K562 (cell line): ENCODE results near the gene SLC19A1. TPM values are rescaled to one million over a fixed set of nuclear protein-coding genes. Genes with fewer than 3 reads are reported as not detected.

Source experiments
- ATAC-seq: fragments of 200-7000 bp; cut with Tn5 transposase; 3 replicates; pipeline ENCODE4 v1.9.1; 2020; ENCODE audit warnings: moderate library complexity
- BruUV-seq: library from RNA; stranded (reverse); fragments of 400-500 nt; replicated peaks from 2 replicates; lab custom pipeline; 2021; lab: Mats Ljungman, UMichigan
- CTCF ChIA-PET: fragments of 300-600 bp; formaldehyde crosslinking; extraction: SDS; loops from one replicate; lab custom pipeline; 2021; ENCODE audit warnings: low intra/inter-chr PET ratio; lab: Yijun Ruan, JAX
- POLR2A ChIA-PET: fragments of 300-600, 350-650 bp; sonication (Branson Sonifier 250); formaldehyde crosslinking; extraction: SDS; loops from one replicate; lab custom pipeline; 2021; ENCODE audit warnings: antibody characterized with exemption, inconsistent platforms; lab: Yijun Ruan, JAX
- DNase-seq, 4 experiments: peaks; one replicate each; pipeline versions ENCODE4 v3.0.0 to v3.0.0-alpha.2; 2011 to 2018; ENCODE audit warnings: low spot score in 3 of 4, mixed read lengths in 3 of 4; ENCODE audit errors: extremely low read depth in 1 of 4
- FAIRE-seq: peaks from 2 replicates; lab custom pipeline; 2011; peaks lifted over from hg19 to GRCh38; lab: Jason Lieb, UNC
- H2AFZ ChIP-seq: 2 replicates; pipeline ENCODE4 v1.6.0; 2011; ENCODE audit warnings: low read depth, low read length, control low read depth, inconsistent platforms
- H3K27ac ChIP-seq: fragments of 200-600 bp; 3 replicates; pipeline ENCODE4 v1.8.0; 2011; ENCODE audit warnings: low read depth, mild to moderate bottlenecking, control low read depth, inconsistent platforms, low read length, moderate library complexity, mixed read lengths; ENCODE audit errors: extremely low read depth
- H3K27me3 ChIP-seq, 2 experiments: fragments of 300-600 bp in 1 of 2; 2 replicates in 1 of 2; 3 replicates in 1 of 2; pipeline versions ENCODE4 v1.6.0 to v1.8.0; 2011; ENCODE audit warnings: inconsistent platforms in 2 of 2, low read length in 2 of 2, mild to moderate bottlenecking in 1 of 2, mixed read lengths in 1 of 2, moderate library complexity in 1 of 2; ENCODE audit not compliant: control insufficient read depth in 2 of 2, insufficient read depth in 2 of 2
- H3K36me3 ChIP-seq: fragments of 300-600 bp; 3 replicates; pipeline ENCODE4 v1.8.0; 2011; ENCODE audit warnings: mild to moderate bottlenecking, low read length, inconsistent platforms; ENCODE audit not compliant: control insufficient read depth, insufficient read depth
- H3K4me1 ChIP-seq, 2 experiments: fragments of 200-600 bp in 1 of 2; replicated peaks in 1 of 2; 2 replicates in 1 of 2; 3 replicates in 1 of 2; pipeline versions ENCODE4 v1.5.1 to v1.8.0; 2011; ENCODE audit warnings: inconsistent platforms in 2 of 2, low read length in 2 of 2, mild to moderate bottlenecking in 1 of 2, mixed read lengths in 1 of 2, moderate library complexity in 1 of 2; ENCODE audit not compliant: control insufficient read depth in 2 of 2, insufficient read depth in 2 of 2
- H3K4me2 ChIP-seq: 2 replicates; pipeline ENCODE4 v1.6.1; 2011; ENCODE audit warnings: low read length, control low read depth, inconsistent platforms, mixed read lengths; ENCODE audit not compliant: insufficient read depth
- H3K4me3 ChIP-seq: fragments of 200-600 bp; sonication (generic), shearing (Covaris generic); 2 replicates; pipeline ENCODE4 v1.5.1; 2016; ENCODE audit warnings: control low read depth, inconsistent platforms
- H3K79me2 ChIP-seq: fragments of 200-600 bp; 3 replicates; pipeline ENCODE4 v1.8.0; 2011; ENCODE audit warnings: low read length, inconsistent platforms; ENCODE audit not compliant: control insufficient read depth, insufficient read depth
- H3K9ac ChIP-seq, 2 experiments: 2 replicates each; pipeline versions ENCODE4 v1.6.0 to v1.6.1; 2011; ENCODE audit warnings: low read depth in 2 of 2, low read length in 2 of 2, control low read depth in 1 of 2, inconsistent platforms in 1 of 2, mild to moderate bottlenecking in 1 of 2, mixed read lengths in 1 of 2; ENCODE audit not compliant: insufficient read depth in 1 of 2
- H3K9me1 ChIP-seq: one replicate; pipeline ENCODE4 v1.6.0; 2011; ENCODE audit warnings: inconsistent platforms, mild to moderate bottlenecking, low read length, moderate library complexity; ENCODE audit not compliant: control insufficient read depth, insufficient read depth
- H3K9me3 ChIP-seq: replicated peaks from 2 replicates; pipeline ENCODE4 v1.5.1; 2011; ENCODE audit warnings: low read depth, low read length, inconsistent platforms; ENCODE audit not compliant: control insufficient read depth, insufficient read depth
- H4K20me1 ChIP-seq: replicated peaks from 2 replicates; pipeline ENCODE4 v1.6.1; 2011; ENCODE audit warnings: low read length, inconsistent platforms, mixed read lengths; ENCODE audit not compliant: control insufficient read depth, insufficient read depth
- RUNX1 ChIP-seq: sonication (generic); IDR thresholded peaks from 2 replicates; pipeline ENCODE4 v1.6.1; 2016; ENCODE audit warnings: antibody characterized with exemption, low read depth
- SMAD2 ChIP-seq: fragments of 150-350 bp; IDR thresholded peaks from 2 replicates; pipeline ENCODE4 v1.6.1; 2014; ENCODE audit warnings: low read depth, mild to moderate bottlenecking, low read length
- SNIP1 ChIP-seq: fragments of 450-650 bp; IDR thresholded peaks from 2 replicates; pipeline ENCODE4 v1.7.1; 2017; ENCODE audit warnings: low read depth, mild to moderate bottlenecking
- ZNF121 ChIP-seq: sonication (generic); formaldehyde crosslinking; conservative IDR thresholded peaks from 2 replicates; pipeline ENCODE4 v1.8.0; 2022; ENCODE audit warnings: missing genetic modification reagents
- WGBS: fragments of 100-300 bp; shearing (Covaris generic); methylation state at CpG from one replicate; pipeline ENCODE4 v1.1.6; 2016; ENCODE audit warnings: low coverage, mixed read lengths; ENCODE audit not compliant: insufficient coverage; ENCODE audit errors: missing lambda C conversion rate; 5-methylcytosine and 5-hydroxymethylcytosine counted together
- in situ Hi-C: fragments of 300-500 bp; cut with MboI; formaldehyde crosslinking; loops from 4 replicates; pipeline ENCODE4 v1.15.0; 2018; ENCODE audit warnings: inconsistent platforms, mixed read lengths
- intact Hi-C: fragments of 100-400 bp; cut with micrococcal nuclease; formaldehyde crosslinking; loops from 2 replicates; pipeline ENCODE4 v1.14.2; 2022
- polyA plus RNA-seq, 8 experiments: library from polyadenylated mRNA; depleted of rRNA in 4 of 8; stranded (reverse) in 5 of 8; unstranded in 3 of 8; fragments of >200 nt; fragmentation: Nextera tagmentation in 2 of 8; fragmentation: Illumina TruSeq in 1 of 8; extraction: Ambion mirVana in 2 of 8; extraction: Trizol in 1 of 8; gene quantifications; 2 replicates each; pipeline versions ENCODE4 v1.2.1 to v1.2.3, GENCODE V29; 2011 to 2014; ENCODE audit warnings: inconsistent platforms in 1 of 8, missing spikeins in 1 of 8
- total RNA-seq, 7 experiments: library from RNA; depleted of rRNA in 6 of 7; stranded (reverse); fragments of >200 nt in 6 of 7; fragmentation: Illumina TruSeq in 2 of 7; extraction: Trizol in 2 of 7; gene quantifications; 2 replicates each; pipeline versions ENCODE4 v1.2.1 to v1.2.3, GENCODE V29; 2011 to 2021; ENCODE audit warnings: low replicate concordance in 1 of 7

The SLC19A1 gene
- total and polyA plus RNA-seq, 9 of the 15 experiments (the other 6 are each of a cell fraction or from before 2014, with no cell fraction given): 0.65 to 88.7 (median 12.0) TPM

- 71% methylated on average over 38 of the region's 45 CpGs for WGBS
- ChIA-PET CTCF (no interaction called here), POLR2A (interaction anchor here (0.6 kb wide), 1 partner anchor 15 kb away, joined by 4 read pairs; no protein-coding TSS in a partner anchor)
- no peak for TF ChIP-seq SNIP1
- no peak for TF ChIP-seq ZNF121
- TF ChIP-seq SMAD2: no peak
- TF ChIP-seq RUNX1: no peak
- Histone ChIP-seq H3K36me3 (no peaks in the 10 kb centered on the region), H3K9me3 (no peaks in the 10 kb centered on the region), H3K27me3 (peaks cover 8 to 39% of the 10 kb centered on the region in 2 experiments; a peak in 4 of 5 replicates), H3K9ac (no peak overlapping the region), H2AFZ (no peak overlapping the region), H3K4me2 (no peak overlapping the region), H3K4me1 (peaks cover 0 to 67% of the 10 kb centered on the region in 2 experiments; a peak in 4 of 5 replicates), H3K79me2 (no peaks in the 10 kb centered on the region), H3K9me1 (peaks cover 7% of the 10 kb centered on the region), H4K20me1 (peaks cover 59% of the 10 kb centered on the region), H3K27ac (no peak overlapping the region), H3K4me3 (no peak overlapping the region)
- in situ Hi-C loops: no loop called here
- no TSS peak for BruUV-seq
- FAIRE-seq (no peak), ATAC-seq (no peak), DNase-seq (no peak)
- intact Hi-C loops: no loop called here
These were observed 73.9 kb downstream of the SLC19A1 start for GRCh38 chr21:45468051-45468970.
